Osteocyte (in vitro differentiated cells): ENCODE data around the gene TNFRSF1A. TPM values are rescaled to one million over a fixed set of nuclear protein-coding genes. Genes with fewer than 3 reads are reported as not detected.

Source experiments
- DNase-seq: peaks from one replicate; pipeline ENCODE4 v3.0.0; 2021; ENCODE audit warnings: mixed read lengths; ENCODE audit not compliant: unreplicated experiment; ENCODE audit errors: extremely low spot score
- H3K27ac Mint-ChIP-seq: one replicate; pipeline ENCODE4 v1.8.0; 2021; ENCODE audit warnings: mild to moderate bottlenecking, mixed read lengths; ENCODE audit not compliant: unreplicated experiment
- H3K27me3 Mint-ChIP-seq: one replicate; pipeline ENCODE4 v1.8.0; 2021; ENCODE audit warnings: mixed read lengths; ENCODE audit not compliant: unreplicated experiment
- H3K36me3 Mint-ChIP-seq: one replicate; pipeline ENCODE4 v1.8.0; 2021; ENCODE audit warnings: mixed read lengths; ENCODE audit not compliant: unreplicated experiment
- H3K4me1 Mint-ChIP-seq: one replicate; pipeline ENCODE4 v1.8.0; 2021; ENCODE audit warnings: mixed read lengths; ENCODE audit not compliant: unreplicated experiment
- H3K4me3 Mint-ChIP-seq: one replicate; pipeline ENCODE4 v1.8.0; 2021; ENCODE audit warnings: mild to moderate bottlenecking, moderate library complexity, mixed read lengths; ENCODE audit not compliant: unreplicated experiment
- H3K9me3 Mint-ChIP-seq: one replicate; pipeline ENCODE4 v1.8.0; 2021; ENCODE audit warnings: mixed read lengths; ENCODE audit not compliant: unreplicated experiment
- CTCF ChIP-seq: fragments of 200-600 bp; sonication (generic); IDR thresholded peaks from 2 replicates; pipeline ENCODE4 v1.5.0; 2021; ENCODE audit warnings: antibody characterized with exemption, mild to moderate bottlenecking, moderate library complexity
- long read RNA-seq: library from polyadenylated mRNA; unstranded; transcript quantifications from one replicate; pipeline ENCODE4 v2.0.0, GENCODE V29; 2021
- total RNA-seq: library from RNA; stranded (reverse); gene quantifications from 2 replicates; pipeline ENCODE4 v1.2.1, GENCODE V29; 2021

The TNFRSF1A gene
- 170 and 188 TPM in 2 replicates for total RNA-seq
- long read RNA-seq, transcript TNFRSF1A-201 (10 exons, 2,223 nt): major isoform, 40 of 57 reads
- long read RNA-seq, partial matches to known transcripts: 3 of 57 reads
- long read RNA-seq, other reads (novel, unspliced or antisense): 14 of 57 reads

DNA sequence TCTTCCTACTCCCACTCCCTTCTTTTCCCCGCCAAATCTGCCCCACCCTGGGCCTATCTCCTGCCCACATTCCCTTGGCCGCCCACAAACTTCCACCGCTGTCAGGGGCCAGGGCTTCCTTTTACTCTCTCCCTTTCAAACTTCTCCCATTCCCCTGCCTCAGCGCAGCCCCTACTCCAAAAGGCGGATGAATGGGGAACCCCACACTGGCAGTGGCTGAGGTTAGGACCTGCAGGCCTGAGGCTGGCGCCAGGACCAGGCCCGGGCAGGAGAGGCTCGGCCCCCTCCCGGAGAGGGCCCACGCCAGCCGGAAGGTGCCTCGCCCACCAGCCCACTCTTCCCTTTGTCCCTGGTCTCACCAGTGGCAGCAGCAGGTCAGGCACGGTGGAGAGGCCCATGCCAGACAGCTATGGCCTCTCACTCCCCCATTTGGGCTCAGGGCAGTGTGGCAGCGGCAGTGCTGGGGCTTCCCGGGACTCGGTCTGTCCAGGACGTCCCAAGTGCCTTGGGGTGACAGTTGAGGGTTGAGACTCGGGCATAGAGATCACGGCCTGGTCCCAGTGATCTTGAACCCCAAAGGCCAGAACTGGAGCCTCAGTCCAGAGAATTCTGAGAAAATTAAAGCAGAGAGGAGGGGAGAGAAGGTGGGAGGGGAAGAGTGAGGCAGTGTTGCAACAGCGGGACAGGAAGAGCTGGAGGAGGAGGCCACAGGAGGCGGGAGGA lies at the start of gene TNFRSF1A:
Gene TNFRSF1A, minus strand, starts transcription at position 660 of the 723 bp plus-strand sequence. Its CDS starts 262 bp downstream, at position 398.
- DNase-seq: no peak
- no peak for TF ChIP-seq CTCF

DNA sequence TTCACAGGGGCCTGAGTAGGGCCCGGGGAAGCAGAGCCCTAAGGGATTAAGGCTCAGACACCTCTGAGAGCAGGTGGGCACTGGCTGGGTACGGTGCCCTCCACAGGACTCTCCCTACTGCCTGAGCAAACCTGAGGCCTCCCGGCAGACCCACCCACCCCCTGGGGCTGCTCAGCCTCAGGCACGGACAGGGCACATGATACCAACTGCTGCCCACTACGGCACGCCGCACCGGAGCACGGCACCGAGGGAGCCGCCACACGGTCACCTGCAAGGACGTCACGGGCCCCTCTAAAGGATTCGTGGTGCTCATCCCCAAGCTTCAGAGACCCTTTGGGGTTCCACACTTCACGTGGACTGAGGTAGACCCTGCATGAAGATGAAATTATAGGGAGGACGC lies 49.1 kb upstream of the TNFRSF1A start:
- Mint-ChIP-seq H3K27ac (no peak overlapping the region), H3K4me3 (no peak overlapping the region), H3K4me1 (peaks cover 9% of the 10 kb centered on the region), H3K27me3 (peaks cover 2% of the 10 kb centered on the region), H3K9me3 (no peaks in the 10 kb centered on the region), H3K36me3 (no peaks in the 10 kb centered on the region)
- no peak for DNase-seq
- no peak for TF ChIP-seq CTCF

More for the DNA sequence above, at the start of gene TNFRSF1A:
- H3K27ac Mint-ChIP-seq: no peak within 1 kb of the TSS
- H3K27me3 Mint-ChIP-seq: no peaks in the 10 kb centered on the region
- no peaks in the 10 kb centered on the region for H3K9me3 Mint-ChIP-seq
- H3K36me3 Mint-ChIP-seq: peaks cover 3% of the 10 kb centered on the region
- H3K4me3 Mint-ChIP-seq: no peak within 1 kb of the TSS
- peaks cover 28% of the 10 kb centered on the region for H3K4me1 Mint-ChIP-seq

GRCh38 chr12:6390084-6390799 lies 48.4 kb upstream of the TNFRSF1A start:
- TF ChIP-seq CTCF: no peak
- Mint-ChIP-seq H3K27me3 (peaks cover 2% of the 10 kb centered on the region), H3K9me3 (no peaks in the 10 kb centered on the region), H3K4me1 (peaks cover 9% of the 10 kb centered on the region), H3K27ac (no peak overlapping the region), H3K36me3 (no peaks in the 10 kb centered on the region), H3K4me3 (no peak overlapping the region)
- no peak for DNase-seq

GRCh38 chr12:6387541-6387940 lies 45.7 kb upstream of the TNFRSF1A start:
- Mint-ChIP-seq H3K27ac (no peak overlapping the region), H3K4me3 (no peak overlapping the region), H3K36me3 (no peaks in the 10 kb centered on the region), H3K4me1 (peaks cover 17% of the 10 kb centered on the region), H3K9me3 (no peaks in the 10 kb centered on the region), H3K27me3 (peaks cover 2% of the 10 kb centered on the region)
- TF ChIP-seq CTCF: no peak
- no peak for DNase-seq

DNA sequence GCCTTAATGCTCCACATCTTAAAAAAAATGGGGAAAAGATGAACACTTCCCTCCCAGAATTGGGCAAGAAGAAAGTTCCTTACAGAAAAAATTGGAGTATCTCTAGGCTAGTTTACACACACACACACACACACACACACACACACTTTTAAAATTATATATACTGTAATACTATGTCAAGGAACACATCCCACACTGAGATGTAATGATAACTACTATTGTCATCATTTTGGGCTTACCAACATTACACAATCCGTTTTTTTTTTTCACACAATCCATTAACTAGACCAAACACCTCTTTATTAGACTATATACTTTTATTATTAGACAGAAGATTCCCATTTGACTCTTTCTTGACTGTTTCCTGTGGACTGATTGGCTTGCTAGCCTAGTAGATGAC lies 44.6 kb upstream of the TNFRSF1A start:
- no peak for DNase-seq

More for the DNA sequence above, 44.6 kb upstream of the TNFRSF1A start:
- H3K9me3 Mint-ChIP-seq: no peaks in the 10 kb centered on the region
- no peak overlapping the region for H3K4me3 Mint-ChIP-seq
- H3K4me1 Mint-ChIP-seq: peaks cover 20% of the 10 kb centered on the region
- no peak for TF ChIP-seq CTCF
- no peak overlapping the region for H3K27ac Mint-ChIP-seq
- peaks cover 2% of the 10 kb centered on the region for H3K27me3 Mint-ChIP-seq
- no peaks in the 10 kb centered on the region for H3K36me3 Mint-ChIP-seq
